Measurements from ENCODE around the gene ANKRD39. TPM values are rescaled to one million over a fixed set of nuclear protein-coding genes. Genes with fewer than 3 reads are reported as not detected.
"Not testable (repeated sequence)": the region's sequence is repeated elsewhere in the genome, so short reads cannot be mapped to it uniquely, and the experiment has no call there.

The ANKRD39 gene
- total RNA-seq, 1 donor from 2014 or later, result 17.3 TPM

GRCh38 chr2:96873651-96874096, 15.9 kb upstream of the ANKRD39 start:
- DNase-seq (ENCODE audit: low spot score), result peak; percentile 48

- peak; percentile 41 for DNase-seq (ENCODE audit: low spot score)
These were observed 15.0 kb upstream of the ANKRD39 start for GRCh38 chr2:96872591-96873349.

- peak; percentile 70 for DNase-seq (ENCODE audit: low spot score)
These were observed 12.9 kb upstream of the ANKRD39 start for GRCh38 chr2:96870626-96871255.

GRCh38 chr2:96869822-96870625, 12.2 kb upstream of the ANKRD39 start, which contains the start of gene SEMA4C:
Gene SEMA4C (minus strand): TSS chr2:96870080. CDS start chr2:96867886, 2,194 bp downstream.
- peak; percentile 73 for DNase-seq (ENCODE audit: low spot score)

GRCh38 chr2:96869281-96869821, 11.5 kb upstream of the ANKRD39 start:
- DNase-seq (ENCODE audit: low spot score), result peak; percentile 88

- DNase-seq (ENCODE audit: low spot score), result peak; percentile 96
These were observed 10.9 kb upstream of the ANKRD39 start for GRCh38 chr2:96868555-96869280.

GRCh38 chr2:96867756-96868554, 10.1 kb upstream of the ANKRD39 start:
- no peak for DNase-seq (ENCODE audit: low spot score)

- no peak for DNase-seq (ENCODE audit: low spot score)
These were observed 9.4 kb upstream of the ANKRD39 start for GRCh38 chr2:96866986-96867755.

GRCh38 chr2:96866586-96866985, 8.8 kb upstream of the ANKRD39 start:
- no peak for DNase-seq (ENCODE audit: low spot score)

- no peak for DNase-seq (ENCODE audit: low spot score)
These were observed 8.3 kb upstream of the ANKRD39 start for GRCh38 chr2:96866149-96866548.

- DNase-seq (ENCODE audit: low spot score), result no peak
These were observed 7.8 kb upstream of the ANKRD39 start for GRCh38 chr2:96865654-96866053.

- no peak for DNase-seq (ENCODE audit: low spot score)
These were observed 6.7 kb upstream of the ANKRD39 start for GRCh38 chr2:96864343-96865091.

GRCh38 chr2:96863575-96864342, 5.9 kb upstream of the ANKRD39 start:
- DNase-seq (ENCODE audit: low spot score), result no peak

GRCh38 chr2:96863056-96863455, 5.2 kb upstream of the ANKRD39 start:
- not testable (repeated sequence) for DNase-seq (ENCODE audit: low spot score)

GRCh38 chr2:96861074-96861473, 3.3 kb upstream of the ANKRD39 start:
- no peak for DNase-seq (ENCODE audit: low spot score)

GRCh38 chr2:96860065-96861029, 2.5 kb upstream of the ANKRD39 start:
- DNase-seq (ENCODE audit: low spot score), result no peak

- DNase-seq (ENCODE audit: low spot score), result no peak
These were observed 1.9 kb upstream of the ANKRD39 start for GRCh38 chr2:96859681-96860064.

All from umbilical cord (tissue), 2 donors.